Tibial nerve (tissue), 3 donors: ENCODE measurements around the gene VWA7.

Experiments
- CTCF ChIP-seq, 5 experiments: fragments of 200-600 bp in 3 of 5; fragments of 450-650 bp in 2 of 5; sonication (generic) in 3 of 5; IDR thresholded peaks; one replicate each; pipeline ENCODE4 v1.5.1; 2016 to 2019; ENCODE audit warnings: antibody characterized with exemption in 5 of 5, mild to moderate bottlenecking in 3 of 5, moderate library complexity in 2 of 5
- POLR2A ChIP-seq, 2 donors: fragments of 450-650 bp; IDR thresholded peaks; one replicate each; pipeline ENCODE4 v1.6.1; 2017; ENCODE audit warnings: antibody characterized with exemption in 2 of 2, mild to moderate bottlenecking in 2 of 2, moderate library complexity in 2 of 2

- no peak for TF ChIP-seq CTCF (IDR thresholded peaks at IDR 0.05)
- no peak for TF ChIP-seq POLR2A (IDR thresholded peaks at IDR 0.05)
Observed at GRCh38 chr6:31779908-31780307, 2.8 kb upstream of the VWA7 start.
